ENCODE results near the gene NSUN4. TPM values are rescaled to one million over a fixed set of nuclear protein-coding genes. Genes with fewer than 3 reads are reported as not detected.

NSUN4 gene
- polyA plus RNA-seq, 12 donors = 13.8 to 16.1 (median 14.5) TPM; not detected in 1

DNA sequence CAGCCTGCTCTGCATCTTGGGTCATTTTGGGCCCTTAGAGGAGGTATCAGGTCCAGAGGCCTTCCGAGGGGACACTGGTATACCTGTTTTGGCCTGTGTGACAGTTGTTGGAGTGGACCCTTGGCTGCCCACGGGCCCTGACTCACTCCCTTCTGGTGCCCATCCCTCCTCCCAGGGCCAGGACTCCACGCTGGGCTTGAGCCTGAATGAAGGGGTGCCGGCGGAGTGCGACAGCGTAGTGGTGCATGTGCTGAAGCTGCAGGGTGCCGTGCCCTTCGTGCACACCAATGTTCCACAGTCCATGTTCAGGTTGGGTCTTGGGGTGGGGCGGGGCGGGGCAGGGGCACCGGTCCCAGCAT lies 64.6 kb downstream of the NSUN4 start:
- DNase-seq = no peak

GRCh38 chr1:46405724-46406123 lies 65.1 kb downstream of the NSUN4 start:
- no peak for DNase-seq

- DNase-seq = no peak
Observed at GRCh38 chr1:46406881-46407608, 66.4 kb downstream of the NSUN4 start.

GRCh38 chr1:46407636-46408035 lies 67.0 kb downstream of the NSUN4 start:
- DNase-seq = no peak

- no peak for DNase-seq
Observed at GRCh38 chr1:46408356-46409062, 67.9 kb downstream of the NSUN4 start.

- DNase-seq = no peak
Observed at GRCh38 chr1:46409063-46409372, 68.4 kb downstream of the NSUN4 start.

DNA sequence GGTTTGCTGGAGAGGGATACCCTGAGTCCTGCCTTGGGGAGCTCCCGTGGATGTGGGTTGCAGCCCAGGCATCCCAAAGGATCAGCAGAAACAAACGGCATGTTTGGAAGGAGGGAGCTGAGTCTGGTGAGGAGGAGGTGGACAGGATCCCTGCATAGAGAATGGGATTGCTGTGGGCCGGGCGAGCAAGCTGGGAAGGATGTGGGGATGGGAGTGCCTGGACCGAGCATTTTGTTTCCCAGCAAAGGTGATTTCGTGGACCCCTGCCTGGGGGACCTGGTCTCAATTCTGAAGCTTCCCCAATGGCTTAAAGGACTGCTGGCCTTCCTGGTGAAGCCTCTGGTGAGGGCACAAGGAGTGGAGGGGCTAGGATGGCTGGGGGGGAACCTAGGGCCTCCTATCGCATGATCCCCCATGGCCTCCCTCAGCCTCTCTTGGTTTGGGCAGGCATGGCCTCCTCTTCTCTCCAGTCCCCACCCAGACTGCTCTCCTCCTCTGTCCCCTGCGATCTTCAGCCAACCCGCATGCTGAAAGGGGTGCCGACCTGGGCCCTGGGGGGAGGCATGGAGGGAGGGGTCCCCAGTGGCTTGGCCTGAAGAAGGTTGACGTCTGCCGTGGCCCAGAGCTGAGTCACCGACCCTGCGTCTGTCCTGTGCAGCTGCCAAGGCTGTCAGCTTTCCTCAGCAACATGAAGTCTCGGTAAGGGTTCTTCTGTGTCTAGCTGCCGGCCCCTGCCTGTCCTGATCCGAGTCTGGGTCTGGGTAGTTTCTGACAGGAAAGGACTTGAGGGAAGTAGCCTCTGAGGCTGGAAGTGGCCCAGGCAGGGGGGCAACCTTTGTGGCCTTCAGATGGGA lies 69.8 kb downstream of the NSUN4 start:
- no peak for DNase-seq

- no peak for DNase-seq
Observed at GRCh38 chr1:46411010-46411405, 70.4 kb downstream of the NSUN4 start.

Other genes starting within 250 kb of the NSUN4 start
- 10 to 100 TPM in 11 of 12 donors, not detected in 1; 13.2 to 19.9 (median 17.4) TPM for gene PIK3R3, start 208.2 kb upstream of the NSUN4 start, polyA plus RNA-seq (ENCODE audit: insufficient read length in 12 of 12)
- 10 to 100 TPM in 1 of 12 donors, 1 to 10 TPM in 4, under 1 TPM in 6, not detected in 1; 0.48 to 30.1 (median 0.80) TPM for gene TSPAN1, start 165.7 kb upstream of the NSUN4 start, polyA plus RNA-seq (ENCODE audit: insufficient read length in 12 of 12)
- gene P3R3URF, start 164.3 kb upstream of the NSUN4 start, polyA plus RNA-seq (ENCODE audit: insufficient read length in 12 of 12) = not detected
- gene POMGNT1, start 142.4 kb upstream of the NSUN4 start, polyA plus RNA-seq (ENCODE audit: insufficient read length in 12 of 12) = 10 to 100 TPM in 11 of 12 donors, not detected in 1; 44.8 to 64.6 (median 48.3) TPM
- gene LURAP1, start 137.5 kb upstream of the NSUN4 start, polyA plus RNA-seq (ENCODE audit: insufficient read length in 12 of 12) = 1 to 10 TPM in 9 of 12 donors, under 1 TPM in 1, not detected in 2; 0.94 to 1.8 (median 1.2) TPM
- gene RAD54L, start 93.0 kb upstream of the NSUN4 start, polyA plus RNA-seq (ENCODE audit: insufficient read length in 12 of 12) = 1 to 10 TPM in 10 of 12 donors, not detected in 2; 3.7 to 8.7 (median 6.5) TPM
- 10 to 100 TPM in 11 of 12 donors, not detected in 1; 44.1 to 62.3 (median 57.2) TPM for gene LRRC41, start 37.2 kb upstream of the NSUN4 start, polyA plus RNA-seq (ENCODE audit: insufficient read length in 12 of 12)
- 100 to 1,000 TPM in 11 of 12 donors, not detected in 1; 227 to 307 (median 272) TPM for gene UQCRH, start 37.1 kb upstream of the NSUN4 start, polyA plus RNA-seq (ENCODE audit: insufficient read length in 12 of 12)
- gene FAAH, start 53.5 kb downstream of the NSUN4 start, polyA plus RNA-seq (ENCODE audit: insufficient read length in 12 of 12) = 10 to 100 TPM in 11 of 12 donors, not detected in 1; 10.8 to 25.8 (median 17.5) TPM
- under 1 TPM in 3 of 12 donors, not detected in 9; 0.04 to 0.07 (median 0.07) TPM for gene DMBX1, start 149.0 kb downstream of the NSUN4 start, polyA plus RNA-seq (ENCODE audit: insufficient read length in 12 of 12)
- gene KNCN, start 210.8 kb downstream of the NSUN4 start, polyA plus RNA-seq (ENCODE audit: insufficient read length in 12 of 12) = under 1 TPM in 1 of 12 donors, not detected in 11; 0.22 TPM

Data from muscle of arm (tissue), 12 donors.